H1 (cell line): ENCODE data around the gene CAMSAP3. TPM values are rescaled to one million over a fixed set of nuclear protein-coding genes. Genes with fewer than 3 reads are reported as not detected.
A peak's percentile ranks its signal among the peaks of the same experiment; 100 is the strongest.

Experiments
- CTCF ChIA-PET: fragments of 300-600 bp; sonication (Branson Sonifier 250); formaldehyde crosslinking; loops from one replicate; lab custom pipeline; 2021; ENCODE audit not compliant: partially characterized antibody; lab: Charles Lee
- POLR2A ChIA-PET: fragments of 300-600 bp; sonication (Branson Sonifier 250); formaldehyde crosslinking; loops from one replicate; lab custom pipeline; 2021; ENCODE audit warnings: inconsistent platforms; ENCODE audit not compliant: partially characterized antibody; lab: Charles Lee
- DNase-seq, 2 experiments: peaks; one replicate each; pipeline versions ENCODE4 v3.0.0 to v3.0.0-alpha.2; 2010 to 2022; ENCODE audit warnings: low spot score in 2 of 2, low read depth in 1 of 2, mixed read lengths in 1 of 2
- FAIRE-seq: peaks from 2 replicates; lab custom pipeline; 2011; peaks lifted over from hg19 to GRCh38; lab: Jason Lieb, UNC
- H2AFZ ChIP-seq: 2 replicates; pipeline ENCODE4 v1.8.1; 2012; ENCODE audit warnings: low read length, inconsistent platforms
- H2AK5ac ChIP-seq: 2 replicates; pipeline ENCODE4 v1.6.1; 2013; ENCODE audit warnings: low read depth, low read length
- H2BK120ac ChIP-seq: replicated peaks from 2 replicates; pipeline ENCODE3; 2013; ENCODE audit warnings: low read depth, low read length, inconsistent platforms
- H2BK12ac ChIP-seq: 2 replicates; pipeline ENCODE4 v1.6.1; 2013; ENCODE audit warnings: low read depth, low read length
- H2BK15ac ChIP-seq: 2 replicates; pipeline ENCODE4 v1.6.1; 2013; ENCODE audit warnings: low read length
- H2BK20ac ChIP-seq: 2 replicates; pipeline ENCODE4 v1.6.1; 2013; ENCODE audit warnings: low read length
- H2BK5ac ChIP-seq: 2 replicates; pipeline ENCODE4 v1.6.1; 2013; ENCODE audit warnings: low read depth, low read length
- H3K14ac ChIP-seq: 2 replicates; pipeline ENCODE4 v1.6.1; 2013; ENCODE audit warnings: inconsistent platforms; ENCODE audit not compliant: insufficient read length
- H3K18ac ChIP-seq: 2 replicates; pipeline ENCODE4 v1.6.1; 2013; ENCODE audit warnings: low read length; ENCODE audit errors: extremely low read depth
- H3K23ac ChIP-seq: 2 replicates; pipeline ENCODE4 v1.6.1; 2013; ENCODE audit warnings: inconsistent platforms; ENCODE audit not compliant: insufficient read length
- H3K23me2 ChIP-seq: 2 replicates; pipeline ENCODE4 v1.6.1; 2013; ENCODE audit warnings: low read depth, low read length
- H3K27ac ChIP-seq: 2 replicates; pipeline ENCODE4 v1.6.1; 2011; ENCODE audit warnings: low read depth, low read length, inconsistent platforms
- H3K27me3 ChIP-seq, 4 experiments: replicated peaks in 1 of 4; 1 replicate in 1 of 4; 2 replicates in 3 of 4; pipeline versions ENCODE4 v1.6.1 to v1.8.1; 2011 to 2013; ENCODE audit warnings: low read length in 3 of 4, mild to moderate bottlenecking in 3 of 4, inconsistent platforms in 2 of 4, mixed read lengths in 2 of 4, moderate library complexity in 1 of 4; ENCODE audit not compliant: control insufficient read depth in 3 of 4, insufficient read depth in 3 of 4; ENCODE audit errors: extremely low read depth in 1 of 4
- H3K36me3 ChIP-seq, 4 experiments: 2 replicates each; pipeline versions ENCODE4 v1.6.1 to v1.8.1; 2011 to 2013; ENCODE audit warnings: mild to moderate bottlenecking in 4 of 4, low read length in 3 of 4, moderate library complexity in 2 of 4, control low read depth in 1 of 4, inconsistent platforms in 1 of 4; ENCODE audit not compliant: insufficient read depth in 4 of 4, control insufficient read depth in 2 of 4
- H3K4ac ChIP-seq: replicated peaks from 2 replicates; pipeline ENCODE3; 2013; ENCODE audit warnings: low read length, low read depth, mixed read lengths, inconsistent platforms; ENCODE audit not compliant: insufficient read length
- H3K4me1 ChIP-seq, 4 experiments: replicated peaks in 1 of 4; 1 replicate in 1 of 4; 2 replicates in 3 of 4; pipeline versions ENCODE4 v1.6.1 to v1.8.1; 2011 to 2013; ENCODE audit warnings: low read length in 3 of 4, inconsistent platforms in 2 of 4, mixed read lengths in 1 of 4; ENCODE audit not compliant: insufficient read depth in 4 of 4, control insufficient read depth in 3 of 4
- H3K4me2 ChIP-seq, 2 experiments: 2 replicates each; pipeline versions ENCODE4 v1.6.1 to v1.8.1; 2011 to 2013; ENCODE audit warnings: low read depth in 2 of 2, low read length in 2 of 2, control low read depth in 1 of 2, inconsistent platforms in 1 of 2, mild to moderate bottlenecking in 1 of 2; ENCODE audit not compliant: insufficient read depth in 1 of 2
- H3K4me3 ChIP-seq, 4 experiments: fragments of 200-600, 300-600 bp in 1 of 4; sonication (generic), shearing (Covaris generic), sonication (Bioruptor Twin) in 1 of 4; 2 replicates each; pipeline versions ENCODE4 v1.5.1 to v1.8.1; 2011 to 2016; ENCODE audit warnings: low read length in 4 of 4, low read depth in 3 of 4, control low read depth in 2 of 4, inconsistent platforms in 2 of 4, mild to moderate bottlenecking in 2 of 4, mixed read lengths in 1 of 4, moderate library complexity in 1 of 4; ENCODE audit not compliant: insufficient read depth in 2 of 4; ENCODE audit errors: extremely low read depth in 1 of 4
- H3K56ac ChIP-seq: replicated peaks from 2 replicates; pipeline ENCODE3; 2013; ENCODE audit warnings: low read depth, mild to moderate bottlenecking, mixed read lengths, low read length, inconsistent platforms; ENCODE audit not compliant: insufficient read length
- H3K79me1 ChIP-seq: 2 replicates; pipeline ENCODE4 v1.6.1; 2013; ENCODE audit warnings: low read depth, low read length, control low read depth
- H3K79me2 ChIP-seq, 2 experiments: 2 replicates each; pipeline versions ENCODE4 v1.6.1 to v1.8.1; 2012 to 2013; ENCODE audit warnings: low read length in 2 of 2, mild to moderate bottlenecking in 2 of 2, inconsistent platforms in 1 of 2; ENCODE audit not compliant: insufficient read depth in 2 of 2, control insufficient read depth in 1 of 2
- H3K9ac ChIP-seq, 4 experiments: replicated peaks in 1 of 4; 1 replicate in 1 of 4; 2 replicates in 3 of 4; pipeline versions ENCODE4 v1.6.1 to v1.8.1; 2011 to 2013; ENCODE audit warnings: low read depth in 3 of 4, low read length in 3 of 4, control low read depth in 2 of 4, mild to moderate bottlenecking in 2 of 4, moderate library complexity in 2 of 4, inconsistent platforms in 1 of 4; ENCODE audit errors: extremely low read depth in 1 of 4
- H3K9me3 ChIP-seq, 2 experiments: 2 replicates each; pipeline versions ENCODE4 v1.6.1 to v1.8.1; 2012 to 2013; ENCODE audit warnings: mild to moderate bottlenecking in 2 of 2, moderate library complexity in 2 of 2, control low read depth in 1 of 2, inconsistent platforms in 1 of 2, low read depth in 1 of 2, low read length in 1 of 2, mixed read lengths in 1 of 2; ENCODE audit not compliant: insufficient read depth in 2 of 2
- H4K20me1 ChIP-seq, 2 experiments: replicated peaks in 1 of 2; 2 replicates each; pipeline versions ENCODE3 to v1.8.1; 2011 to 2013; ENCODE audit warnings: inconsistent platforms in 2 of 2, low read length in 2 of 2, mild to moderate bottlenecking in 1 of 2; ENCODE audit not compliant: insufficient read depth in 2 of 2, control insufficient read depth in 1 of 2
- H4K5ac ChIP-seq: 2 replicates; pipeline ENCODE4 v1.6.1; 2013; ENCODE audit warnings: low read length, low read depth, mixed read lengths, inconsistent platforms; ENCODE audit not compliant: insufficient read length
- H4K8ac ChIP-seq: 2 replicates; pipeline ENCODE4 v1.8.0; 2013; ENCODE audit warnings: mild to moderate bottlenecking, moderate library complexity, low read length, inconsistent platforms; ENCODE audit not compliant: insufficient read depth; ENCODE audit errors: extremely low read depth
- H4K91ac ChIP-seq: replicated peaks from 2 replicates; pipeline ENCODE3; 2013; ENCODE audit warnings: low read length, mixed read lengths, inconsistent platforms; ENCODE audit not compliant: insufficient read length
- WGBS, 2 experiments: shearing (Covaris generic) in 1 of 2; methylation state at CpG; one replicate each; pipeline versions ENCODE4 v1.1.6 to v1.1.7; 2013 to 2015; ENCODE audit warnings: low lambda C conversion rate in 2 of 2, mixed read lengths in 2 of 2, inconsistent platforms in 1 of 2, low coverage in 1 of 2, missing lambda C conversion rate in 1 of 2; ENCODE audit not compliant: insufficient replicate concordance in 2 of 2, insufficient coverage in 1 of 2, insufficient read length in 1 of 2; ENCODE audit errors: extremely low coverage in 1 of 2, missing lambda C conversion rate in 1 of 2; 5-methylcytosine and 5-hydroxymethylcytosine counted together
- polyA plus RNA-seq, 7 experiments: library from polyadenylated mRNA; depleted of rRNA in 3 of 7; stranded (reverse) in 5 of 7; unstranded in 2 of 7; fragments of >200 nt in 5 of 7; fragments of 200-250 nt in 2 of 7; gene quantifications; 1 replicate in 5 of 7; 2 replicates in 1 of 7; 4 replicates in 1 of 7; pipeline versions ENCODE4 v1.2.1 to v1.2.3, GENCODE V29; 2011 to 2013; ENCODE audit warnings: missing spikeins in 2 of 7, mixed read lengths in 2 of 7
- total RNA-seq: library from RNA; stranded (reverse); fragmentation: NEBNext Ultra II Directional; extraction: Animal tissue kit (Norgen Biotek cat#: 25700); gene quantifications from 2 replicates; pipeline ENCODE4 v1.2.1, GENCODE V29; 2021

Gene CAMSAP3
- total and polyA plus RNA-seq, 2 of the 8 experiments (the other 6 are each of a cell fraction or from before 2014, with no cell fraction given), result 11.4 to 30.4 TPM

GRCh38 chr19:7550169-7550770, 45.4 kb upstream of the CAMSAP3 start:
- Histone ChIP-seq H2AK5ac (no peak overlapping the region), H3K36me3 (peaks cover 0 to 10% (median 4%) of the 10 kb centered on the region in 4 experiments; a peak in 4 of 8 replicates), H4K91ac (no peak overlapping the region), H3K27me3 (no peaks in the 10 kb centered on the region), H3K14ac (no peak overlapping the region), H3K9me3 (no peaks in the 10 kb centered on the region), H4K8ac (peak overlapping the region; percentile 62; the same call in 1 of the 2 replicates), H3K79me2 (no peaks in the 10 kb centered on the region), H3K79me1 (no peaks in the 10 kb centered on the region), H3K23me2 (peaks cover 2% of the 10 kb centered on the region; the same call in 1 of the 2 replicates), H3K4me1 (peaks cover 0 to 8% (median 7%) of the 10 kb centered on the region in 4 experiments; a peak in 4 of 7 replicates), H2BK12ac (peak overlapping the region; percentile 14; the same call in 1 of the 2 replicates), H2BK20ac (no peak overlapping the region), H2BK15ac (no peak overlapping the region), H3K4ac (no peak overlapping the region), H4K5ac (no peak overlapping the region), H3K4me3 (peak overlapping the region in 2 of 4 experiments; percentile 35 to 63; a peak in 4 of 8 replicates), H3K9ac (no peak overlapping the region), H3K27ac (no peak overlapping the region), H4K20me1 (no peaks in the 10 kb centered on the region), H3K4me2 (peak overlapping the region; percentile 66 to 69), H3K23ac (no peak overlapping the region), H3K18ac (no peak overlapping the region), H2BK120ac (no peak overlapping the region), H2BK5ac (no peak overlapping the region), H3K56ac (no peak overlapping the region), H2AFZ (no peak overlapping the region)
- DNase-seq, result no peak
- 94% methylated on average over 40 of the region's 41 CpGs; no CpG with 5 or more reads in 1 of the 2 experiments for WGBS, 2 experiments
- ChIA-PET CTCF (interaction anchor here (0.8 to 1.8 kb wide), 6 partner anchors 8 to 250 kb away, joined by 3 to 5 read pairs (median 3); partner anchors contain the start of gene PNPLA6), POLR2A (interaction anchor here (0.7 to 1.6 kb wide), 7 partner anchors 8 to 89 kb away, joined by 3 to 10 read pairs (median 4); partner anchors contain the start of genes MCOLN1 and PNPLA6)
- no peak for FAIRE-seq
